WTC11 (cell line): ENCODE data around the gene HOXC11. TPM values are rescaled to one million over a fixed set of nuclear protein-coding genes. Genes with fewer than 3 reads are reported as not detected.

Source experiments
- ATAC-seq: fragments of 200-7000 bp; cut with Tn5 transposase; 2 replicates; pipeline ENCODE4 v1.10.0; 2021; ENCODE audit warnings: mild to moderate bottlenecking, moderate library complexity
- CTCF ChIA-PET: fragments of 300-600 bp; sonication (Branson Sonifier 250); formaldehyde crosslinking; loops from one replicate; lab custom pipeline; 2021; ENCODE audit warnings: antibody characterized with exemption; lab: Charles Lee
- POLR2A ChIA-PET: fragments of 350-600 bp; sonication (Branson Sonifier 250); formaldehyde crosslinking; loops from one replicate; lab custom pipeline; 2021; ENCODE audit warnings: antibody characterized with exemption; lab: Charles Lee
- DNase-seq: peaks from one replicate; pipeline ENCODE4 v3.0.0; 2021; ENCODE audit warnings: low spot score
- H3K27ac Mint-ChIP-seq: 2 replicates; pipeline ENCODE4 v1.8.0; 2021; ENCODE audit warnings: mixed read lengths
- H3K27me3 Mint-ChIP-seq: 2 replicates; pipeline ENCODE4 v1.8.0; 2021; ENCODE audit warnings: low read depth, mild to moderate bottlenecking, moderate library complexity, mixed read lengths
- H3K36me3 Mint-ChIP-seq: 2 replicates; pipeline ENCODE4 v1.8.0; 2021; ENCODE audit warnings: mixed read lengths
- H3K4me1 Mint-ChIP-seq: 2 replicates; pipeline ENCODE4 v1.8.0; 2022; ENCODE audit warnings: mixed read lengths
- H3K4me3 Mint-ChIP-seq: 2 replicates; pipeline ENCODE4 v1.8.0; 2021; ENCODE audit warnings: mild to moderate bottlenecking, moderate library complexity, mixed read lengths
- H3K9me3 Mint-ChIP-seq: 2 replicates; pipeline ENCODE4 v1.8.0; 2021; ENCODE audit warnings: mixed read lengths
- ATF1 ChIP-seq: sonication (generic); formaldehyde crosslinking; IDR thresholded peaks from 2 replicates; pipeline ENCODE4 v1.8.1; 2023; ENCODE audit warnings: mild to moderate bottlenecking, moderate library complexity, missing genetic modification reagents
- CREB1 ChIP-seq: sonication (generic); formaldehyde crosslinking; IDR thresholded peaks from 2 replicates; pipeline ENCODE4 v1.8.0; 2023; ENCODE audit warnings: mild to moderate bottlenecking, missing genetic modification reagents
- CTCF ChIP-seq: fragments of 200-600 bp; IDR thresholded peaks from 2 replicates; pipeline ENCODE4 v1.8.0; 2022; ENCODE audit warnings: antibody characterized with exemption
- E2F1 ChIP-seq: sonication (generic); formaldehyde crosslinking; IDR thresholded peaks from 2 replicates; pipeline ENCODE4 v1.8.0; 2022; ENCODE audit warnings: mild to moderate bottlenecking, missing genetic modification reagents
- ERG ChIP-seq: fragments of 250-450 bp; sonication (Bioruptor Pico); IDR thresholded peaks from 2 replicates; pipeline ENCODE4 v1.8.0; 2021; ENCODE audit warnings: mild to moderate bottlenecking
- IRF2 ChIP-seq: sonication (generic); formaldehyde crosslinking; IDR thresholded peaks from 2 replicates; pipeline ENCODE4 v1.8.0; 2022; ENCODE audit warnings: low read depth, missing genetic modification reagents, borderline replicate concordance
- MYBL2 ChIP-seq: sonication (generic); formaldehyde crosslinking; IDR thresholded peaks from 2 replicates; pipeline ENCODE4 v1.8.1; 2023; ENCODE audit warnings: mild to moderate bottlenecking, moderate library complexity, missing genetic modification reagents
- NR1H2 ChIP-seq: sonication (generic); formaldehyde crosslinking; IDR thresholded peaks from 2 replicates; pipeline ENCODE4 v1.9.0; 2021; ENCODE audit warnings: mild to moderate bottlenecking, moderate library complexity, missing genetic modification reagents
- STAT6 ChIP-seq: sonication (generic); formaldehyde crosslinking; conservative IDR thresholded peaks from 2 replicates; pipeline ENCODE4 v1.8.1; 2023; ENCODE audit warnings: mild to moderate bottlenecking, low read depth, missing genetic modification reagents, moderate library complexity
- TP53 ChIP-seq: sonication (generic); formaldehyde crosslinking; IDR thresholded peaks from 2 replicates; pipeline ENCODE4 v1.8.1; 2023; ENCODE audit warnings: mild to moderate bottlenecking, missing genetic modification reagents
- ZBTB21 ChIP-seq: sonication (generic); formaldehyde crosslinking; IDR thresholded peaks from 2 replicates; pipeline ENCODE4 v1.8.1; 2023; ENCODE audit warnings: mild to moderate bottlenecking, missing genetic modification reagents, borderline replicate concordance
- ZNF232 ChIP-seq: sonication (generic); formaldehyde crosslinking; IDR thresholded peaks from 2 replicates; pipeline ENCODE4 v1.8.0; 2022; ENCODE audit warnings: mild to moderate bottlenecking, missing genetic modification reagents
- ZNF263 ChIP-seq: sonication (generic); formaldehyde crosslinking; IDR thresholded peaks from 2 replicates; pipeline ENCODE4 v1.8.1; 2022; ENCODE audit warnings: low read depth, mild to moderate bottlenecking, moderate library complexity, missing genetic modification reagents
- ZNF532 ChIP-seq: fragments of 250-450 bp; sonication (Bioruptor Pico); IDR thresholded peaks from 2 replicates; pipeline ENCODE4 v1.9.0; 2021; ENCODE audit warnings: mild to moderate bottlenecking, borderline replicate concordance
- total RNA-seq: library from RNA; stranded (reverse); gene quantifications from 3 replicates; pipeline ENCODE4 v1.2.3, GENCODE V29; 2021

The HOXC11 gene
- total RNA-seq, 1 experiment from 2014 or later: not detected

GRCh38 chr12:54024127-54024526 lies 51.2 kb downstream of the HOXC11 start (continued):
- TF ChIP-seq STAT6 (CRISPR knock-in tag) (no peak), E2F1 (no peak), ERG (no peak), ATF1 (CRISPR knock-in tag) (no peak), ZBTB21 (CRISPR knock-in tag) (no peak), ZNF263 (CRISPR knock-in tag) (no peak), MYBL2 (CRISPR knock-in tag) (no peak), TP53 (CRISPR knock-in tag) (no peak), NR1H2 (CRISPR knock-in tag) (no peak), CREB1 (CRISPR knock-in tag) (no peak), ZNF232 (CRISPR knock-in tag) (no peak)
- TF ChIP-seq, all 79 proteins: peak for 0

GRCh38 chr12:54024581-54025305 lies 51.8 kb downstream of the HOXC11 start:
- Mint-ChIP-seq H3K9me3 (no peaks in the 10 kb centered on the region), H3K36me3 (no peaks in the 10 kb centered on the region; the same call in 1 of the 2 replicates), H3K4me3 (no peak overlapping the region), H3K4me1 (peaks cover 28% of the 10 kb centered on the region), H3K27ac (no peak overlapping the region), H3K27me3 (peaks cover 100% of the 10 kb centered on the region)
- DNase-seq: no peak
- ChIA-PET CTCF (interaction anchor here (1.0 to 3.9 kb wide), 5 partner anchors 8 to 183 kb away, joined by 3 to 25 read pairs (median 19); partner anchors contain the start of genes HOXC5 and HOXC8), POLR2A (interaction anchor here (0.5 to 1.5 kb wide), 3 partner anchors 30 to 177 kb away, joined by 3 to 4 read pairs (median 3); no protein-coding TSS in a partner anchor)
- TF ChIP-seq CTCF: no peak
- TF ChIP-seq IRF2 (CRISPR knock-in tag): no peak
- no peak for TF ChIP-seq ERG
- TF ChIP-seq ZNF532 (CRISPR knock-in tag): no peak
- TF ChIP-seq, all 79 proteins: peak for 0
- ATAC-seq: no peak
